ENCODE data around the gene SAMD15. TPM values are rescaled to one million over a fixed set of nuclear protein-coding genes. Genes with fewer than 3 reads are reported as not detected.
"Not testable (repeated sequence)": the region's sequence is repeated elsewhere in the genome, so short reads cannot be mapped to it uniquely, and the experiment has no call there.

The SAMD15 gene
- total RNA-seq, 2 experiments from 2014 or later: 0.25 TPM

GRCh38 chr14:77416098-77416497 is 38.9 kb downstream of the SAMD15 start:
- peaks cover 16% of the 10 kb centered on the region for H3K9me3 Mint-ChIP-seq (ENCODE audit: low read depth)
- intact Hi-C loops (cut with DNase I, micrococcal nuclease); ATAC-seq; H3K27ac Mint-ChIP-seq; POLR2A ChIA-PET; H3K4me1 Mint-ChIP-seq; CTCF ChIA-PET; H3K27me3 Mint-ChIP-seq; DNase-seq; H3K36me3 Mint-ChIP-seq (ENCODE audit: low read depth); H3K4me3 Mint-ChIP-seq: not testable (repeated sequence)

DNA sequence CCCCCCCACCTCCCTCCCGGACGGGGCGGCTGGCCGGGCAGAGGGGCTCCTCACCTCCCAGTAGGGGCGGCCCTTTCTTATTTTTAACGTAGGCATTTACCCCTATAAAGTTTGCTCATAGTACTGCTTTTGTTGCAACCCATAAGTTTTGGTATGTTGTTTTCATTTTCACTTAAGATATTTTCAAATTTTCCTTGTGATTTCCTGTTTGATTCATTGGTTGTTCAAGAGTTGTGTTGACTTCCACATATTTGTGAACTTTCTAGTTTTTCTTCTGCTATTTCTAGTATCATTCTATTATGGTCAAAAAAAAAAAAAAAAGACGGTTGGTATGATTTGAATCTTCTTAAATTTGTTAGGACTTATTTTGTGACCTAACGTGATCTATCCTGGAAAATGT is 39.7 kb downstream of the SAMD15 start:
- Mint-ChIP-seq H3K4me1 (no peaks in the 10 kb centered on the region), H3K27ac (no peak overlapping the region), H3K36me3 (ENCODE audit: low read depth) (peaks cover 16% of the 10 kb centered on the region), H3K9me3 (ENCODE audit: low read depth) (peaks cover 21% of the 10 kb centered on the region), H3K27me3 (no peaks in the 10 kb centered on the region), H3K4me3 (no peak overlapping the region)
- intact Hi-C loops (cut with DNase I, micrococcal nuclease): no loop called here
- ATAC-seq (no peak), DNase-seq (no peak)
- POLR2A ChIA-PET: no interaction called here
- CTCF ChIA-PET: no interaction called here

DNA sequence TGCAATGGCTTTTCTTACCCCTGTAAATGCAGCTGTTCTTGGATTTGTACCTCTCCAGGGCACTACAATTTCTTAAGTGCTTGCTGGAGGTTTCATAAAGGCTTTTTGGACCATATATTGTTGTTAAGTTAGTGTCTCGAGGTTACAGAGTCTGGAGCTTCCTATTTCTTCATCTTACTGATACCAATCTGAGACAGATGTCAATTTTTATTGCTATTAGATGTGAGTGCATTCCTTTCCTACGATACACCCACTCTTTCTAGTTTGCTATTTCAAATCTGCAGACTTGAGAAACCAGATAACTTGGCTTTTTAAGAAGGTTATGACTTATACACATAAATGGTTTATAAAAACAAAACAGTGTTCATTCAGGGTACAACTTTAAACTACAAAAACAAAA is 44.0 kb downstream of the SAMD15 start:
- POLR2A ChIA-PET: no interaction called here
- H3K9me3 Mint-ChIP-seq (ENCODE audit: low read depth): peaks cover 24% of the 10 kb centered on the region
- no peak overlapping the region for H3K4me3 Mint-ChIP-seq
- no peaks in the 10 kb centered on the region for H3K4me1 Mint-ChIP-seq
- H3K36me3 Mint-ChIP-seq (ENCODE audit: low read depth): peaks cover 48% of the 10 kb centered on the region
- DNase-seq: no peak
- H3K27ac Mint-ChIP-seq: no peak overlapping the region
- CTCF ChIA-PET: no interaction called here
- intact Hi-C loops (cut with DNase I, micrococcal nuclease): no loop called here
- no peaks in the 10 kb centered on the region for H3K27me3 Mint-ChIP-seq
- no peak for ATAC-seq

DNA sequence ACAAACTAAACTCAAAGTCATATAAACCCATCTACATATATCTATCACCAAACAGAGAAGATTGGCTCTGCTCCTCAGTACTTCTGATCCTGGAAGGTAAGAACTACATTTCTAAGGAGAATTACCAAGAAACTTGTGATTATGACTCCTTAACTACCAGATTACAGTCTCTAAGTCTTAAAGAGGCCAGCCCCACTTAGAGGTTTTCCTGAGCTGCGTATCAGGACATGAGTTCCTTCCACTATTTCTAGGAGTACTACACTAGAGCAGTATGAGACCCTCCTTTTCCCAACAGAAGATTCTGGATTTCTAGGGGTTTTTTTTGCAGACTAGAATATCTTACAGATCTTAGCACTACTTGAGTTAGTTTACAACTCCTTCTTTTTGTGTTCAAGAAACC is 46.2 kb downstream of the SAMD15 start, which contains the start of gene NOXRED1:
TSS of gene NOXRED1 (minus strand) at position 101 of the 400 bp plus-strand sequence. CDS start 634 bp downstream, outside the sequence.
- ChIA-PET CTCF (no interaction called here), POLR2A (no interaction called here)
- intact Hi-C loops (cut with DNase I, micrococcal nuclease): no loop called here

GRCh38 chr14:77424862-77425261 is 47.7 kb downstream of the SAMD15 start:
- no peaks in the 10 kb centered on the region for H3K4me1 Mint-ChIP-seq
- CTCF ChIA-PET: no interaction called here
- intact Hi-C loops (cut with DNase I, micrococcal nuclease): no loop called here
- DNase-seq: no peak
- no peak for ATAC-seq
- H3K27me3 Mint-ChIP-seq: no peaks in the 10 kb centered on the region
- peaks cover 11% of the 10 kb centered on the region for H3K9me3 Mint-ChIP-seq (ENCODE audit: low read depth)
- no peak overlapping the region for H3K4me3 Mint-ChIP-seq
- H3K27ac Mint-ChIP-seq: no peak overlapping the region
- POLR2A ChIA-PET: no interaction called here
- H3K36me3 Mint-ChIP-seq (ENCODE audit: low read depth): peaks cover 77% of the 10 kb centered on the region

More for the DNA sequence above, 46.2 kb downstream of the SAMD15 start, which contains the start of gene NOXRED1:
- no peak within 1 kb of the TSS for H3K4me3 Mint-ChIP-seq
- DNase-seq (no peak), ATAC-seq (no peak)
- H3K27me3 Mint-ChIP-seq: no peaks in the 10 kb centered on the region
- H3K36me3 Mint-ChIP-seq (ENCODE audit: low read depth): peaks cover 69% of the 10 kb centered on the region
- H3K4me1 Mint-ChIP-seq: no peaks in the 10 kb centered on the region
- peaks cover 17% of the 10 kb centered on the region for H3K9me3 Mint-ChIP-seq (ENCODE audit: low read depth)
- H3K27ac Mint-ChIP-seq: no peak within 1 kb of the TSS

DNA sequence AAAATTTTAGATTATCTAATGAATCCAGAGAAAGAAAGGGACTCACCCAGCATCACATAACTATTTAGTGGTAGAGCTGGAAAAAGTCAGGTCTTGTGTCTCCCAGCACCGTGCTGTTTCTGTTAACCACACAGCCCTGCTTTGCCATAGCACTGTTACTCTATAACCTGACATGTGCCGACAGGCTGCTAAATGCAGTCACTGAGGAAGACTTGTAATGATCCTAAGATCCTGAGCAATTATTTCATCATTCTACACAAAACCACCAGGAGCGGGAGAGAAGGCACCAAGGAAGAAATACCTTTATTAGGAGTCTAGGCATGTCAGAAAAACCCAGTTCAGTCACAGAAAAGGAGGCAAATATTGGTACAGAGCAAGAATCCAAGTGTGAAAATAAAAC is 49.2 kb downstream of the SAMD15 start:
- Mint-ChIP-seq H3K4me3 (no peak overlapping the region), H3K4me1 (no peaks in the 10 kb centered on the region), H3K36me3 (ENCODE audit: low read depth) (peaks cover 79% of the 10 kb centered on the region), H3K9me3 (ENCODE audit: low read depth) (peaks cover 5% of the 10 kb centered on the region), H3K27ac (no peak overlapping the region), H3K27me3 (no peaks in the 10 kb centered on the region)
- CTCF ChIA-PET: interaction anchor here (0.5 kb wide), 1 partner anchor 429 kb away, joined by 3 read pairs; no protein-coding TSS in a partner anchor
- ATAC-seq (no peak), DNase-seq (no peak)
- POLR2A ChIA-PET: no interaction called here
- intact Hi-C loops (cut with DNase I, micrococcal nuclease): no loop called here

- ChIA-PET CTCF (interaction anchor here (1.8 kb wide), 1 partner anchor 23 kb away, joined by 5 read pairs; no protein-coding TSS in a partner anchor), POLR2A (no interaction called here)
- no peak for ATAC-seq
- Mint-ChIP-seq H3K9me3 (ENCODE audit: low read depth) (no peaks in the 10 kb centered on the region), H3K27ac (no peak overlapping the region), H3K27me3 (no peaks in the 10 kb centered on the region), H3K4me3 (no peak overlapping the region), H3K36me3 (ENCODE audit: low read depth) (peaks cover 32% of the 10 kb centered on the region), H3K4me1 (no peaks in the 10 kb centered on the region)
- no peak for DNase-seq
- intact Hi-C loops (cut with DNase I, micrococcal nuclease): no loop called here
Measured at GRCh38 chr14:77436042-77436441, 58.9 kb downstream of the SAMD15 start.

- Mint-ChIP-seq H3K36me3 (ENCODE audit: low read depth) (peaks cover 40% of the 10 kb centered on the region), H3K4me3 (no peak overlapping the region), H3K27ac (no peak overlapping the region), H3K9me3 (ENCODE audit: low read depth) (no peaks in the 10 kb centered on the region), H3K4me1 (no peaks in the 10 kb centered on the region), H3K27me3 (no peaks in the 10 kb centered on the region)
- intact Hi-C loops (cut with DNase I, micrococcal nuclease): no loop called here
- DNase-seq (no peak), ATAC-seq (no peak)
- ChIA-PET CTCF (interaction anchor here (3.0 kb wide), 1 partner anchor 11 kb away, joined by 12 read pairs; no protein-coding TSS in a partner anchor), POLR2A (interaction anchor here (0.5 kb wide), 1 partner anchor 22 kb away, joined by 7 read pairs; no protein-coding TSS in a partner anchor)
Measured at GRCh38 chr14:77438596-77438995, 61.4 kb downstream of the SAMD15 start.

DNA sequence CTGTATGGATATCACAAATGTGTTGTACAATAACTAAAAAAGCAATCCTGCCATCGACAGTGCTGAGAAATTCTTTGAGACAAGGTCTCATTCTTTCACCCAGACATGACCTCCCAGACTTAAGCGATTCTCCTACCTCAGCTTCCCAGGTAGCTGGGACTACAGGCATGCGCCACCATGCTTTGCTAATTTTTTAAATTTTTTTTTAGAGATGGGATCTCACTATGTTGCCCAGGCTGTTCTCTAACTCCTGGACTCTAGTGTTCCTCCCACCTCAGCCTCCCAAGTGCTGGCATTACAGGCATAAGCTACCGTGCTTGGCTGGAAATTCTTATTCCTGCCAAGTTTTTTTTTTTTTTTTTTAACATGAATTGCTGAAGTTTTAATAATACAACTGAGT is 62.7 kb downstream of the SAMD15 start:
- POLR2A ChIA-PET: interaction anchor here (0.6 kb wide), 1 partner anchor 17 kb away, joined by 3 read pairs; no protein-coding TSS in a partner anchor
- H3K36me3 Mint-ChIP-seq (ENCODE audit: low read depth): peaks cover 36% of the 10 kb centered on the region

More for the DNA sequence above, 62.7 kb downstream of the SAMD15 start:
- Mint-ChIP-seq H3K9me3 (ENCODE audit: low read depth) (no peaks in the 10 kb centered on the region), H3K4me3 (no peak overlapping the region), H3K27me3 (no peaks in the 10 kb centered on the region), H3K4me1 (no peaks in the 10 kb centered on the region), H3K27ac (no peak overlapping the region)
- intact Hi-C loops (cut with DNase I, micrococcal nuclease): no loop called here
- DNase-seq (no peak), ATAC-seq (no peak)
- CTCF ChIA-PET: no interaction called here

Other genes with a start within 250 kb of the SAMD15 start
- not detected for gene ZDHHC22, start 235.6 kb upstream of the SAMD15 start, total RNA-seq
- 1 to 10 TPM; 1.1 to 1.4 TPM for gene TMEM63C, start 195.6 kb upstream of the SAMD15 start, total RNA-seq
- gene NGB, start 106.2 kb upstream of the SAMD15 start, total RNA-seq: not detected
- gene POMT2, start 56.5 kb upstream of the SAMD15 start, total RNA-seq: 10 to 100 TPM; 11.7 to 18.2 TPM
- gene GSTZ1, start 56.3 kb upstream of the SAMD15 start, total RNA-seq: 10 to 100 TPM; 17.5 to 22.9 TPM
- gene TMED8, start 285 bp upstream of the SAMD15 start, total RNA-seq: 10 to 100 TPM; 25.3 to 27.9 TPM
- under 1 TPM; 0.46 to 0.66 TPM for gene NOXRED1, start 46.1 kb downstream of the SAMD15 start, total RNA-seq
- 10 to 100 TPM; 16.4 to 20.1 TPM for gene VIPAS39, start 80.2 kb downstream of the SAMD15 start, total RNA-seq
- gene AHSA1, start 80.7 kb downstream of the SAMD15 start, total RNA-seq: 100 to 1,000 TPM; 318 to 348 TPM
- under 1 TPM; 0.41 to 0.53 TPM for gene ISM2, start 121.4 kb downstream of the SAMD15 start, total RNA-seq
- gene SPTLC2, start 239.3 kb downstream of the SAMD15 start, total RNA-seq: 10 to 100 TPM; 16.8 to 24.6 TPM

Data from activated CD4-positive, alpha-beta T cell treated with anti-CD3 and anti-CD28 coated beads for 36 hours (primary cell).